HEK293T (cell line): Measurements from ENCODE around the gene PLEK.

ENCODE experiments used
- FOXA1 ChIP-seq: fragments of 450-650 bp; IDR thresholded peaks from 2 replicates; pipeline ENCODE4 v1.6.1; 2016; ENCODE audit warnings: mild to moderate bottlenecking
- SP1 ChIP-seq: fragments of 450-650 bp; IDR thresholded peaks from 2 replicates; pipeline ENCODE4 v1.6.1; 2017
- ZNF384 ChIP-seq: fragments of 450-650 bp; IDR thresholded peaks from 2 replicates; pipeline ENCODE4 v1.6.1; 2016

DNA sequence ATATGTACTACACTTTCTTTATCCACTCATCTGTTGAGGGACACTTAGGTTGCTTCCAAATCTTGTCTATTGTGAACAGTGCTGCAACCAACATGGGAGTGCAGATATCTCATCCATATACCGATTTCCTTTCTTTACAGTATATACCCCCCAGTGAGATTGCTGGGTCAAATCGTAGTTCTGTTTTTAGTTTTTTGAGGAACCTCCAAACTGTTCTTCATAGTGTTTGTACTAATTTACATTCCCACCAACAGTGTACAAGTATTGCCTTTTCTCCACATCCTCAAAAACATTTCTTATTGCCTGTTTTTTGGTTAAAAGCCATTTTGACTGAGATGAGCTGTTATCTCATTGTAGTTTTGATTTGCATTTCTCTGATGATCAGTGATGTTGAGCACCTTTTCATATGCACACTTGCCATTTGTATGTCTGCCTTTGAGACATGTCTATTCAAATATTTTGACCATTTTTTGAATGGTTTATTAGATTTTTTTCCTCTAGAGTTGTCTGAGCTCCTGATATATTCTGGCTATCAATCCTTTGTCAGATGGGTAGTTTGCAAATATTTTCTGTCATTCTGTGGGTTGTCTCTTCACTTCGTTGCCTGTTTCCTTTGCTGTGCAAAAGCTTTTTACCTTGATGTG, 12.2 kb downstream of the PLEK start:
- TF ChIP-seq SP1 (no peak), ZNF384 (no peak), FOXA1 (no peak)
